ENCODE measurements around the gene SGTA.

- no peak for TF ChIP-seq CTCF (IDR thresholded peaks at IDR 0.05)
- TF ChIP-seq POLR2A (IDR thresholded peaks at IDR 0.05) = no peak
Measured at GRCh38 chr19:2815923-2816322, 32.9 kb upstream of the SGTA start.
